HepG2 (cell line): ENCODE results near the gene MAFB. TPM values are rescaled to one million over a fixed set of nuclear protein-coding genes. Genes with fewer than 3 reads are reported as not detected.

Experiments used
- ARHGAP35 ChIP-seq: sonication (generic); formaldehyde crosslinking; IDR thresholded peaks from 2 replicates; pipeline ENCODE4 v1.9.0; 2022; ENCODE audit warnings: mild to moderate bottlenecking, inconsistent platforms, moderate library complexity, missing genetic modification reagents, borderline replicate concordance
- ARID3A ChIP-seq: IDR thresholded peaks from 2 replicates; pipeline ENCODE4 v1.6.1; 2012; ENCODE audit warnings: low read depth, low read length, improper control_type of control experiment
- CEBPG ChIP-seq: IDR thresholded peaks from 2 replicates; pipeline ENCODE4 v1.6.1; 2016
- DNMT3B ChIP-seq: conservative IDR thresholded peaks from 2 replicates; pipeline ENCODE4 v1.6.1; 2016; ENCODE audit warnings: missing biosample characterization, control low read depth
- GATAD2A ChIP-seq: IDR thresholded peaks from 2 replicates; pipeline ENCODE4 v1.6.1; 2016
- GMEB1 ChIP-seq: sonication (generic); formaldehyde crosslinking; IDR thresholded peaks from 2 replicates; pipeline ENCODE4 v1.5.1; 2020; ENCODE audit warnings: missing genetic modification reagents, mild to moderate bottlenecking, borderline replicate concordance
- IRF2 ChIP-seq: IDR thresholded peaks from 2 replicates; pipeline ENCODE4 v1.6.1; 2018; ENCODE audit warnings: missing genetic modification reagents, missing compliant biosample characterization
- IRX3 ChIP-seq: sonication (generic); formaldehyde crosslinking; IDR thresholded peaks from 2 replicates; pipeline ENCODE4 v1.8.1; 2023; ENCODE audit warnings: mild to moderate bottlenecking, low read depth, missing genetic modification reagents, borderline replicate concordance
- KDM4B ChIP-seq: sonication (generic); formaldehyde crosslinking; IDR thresholded peaks from 2 replicates; pipeline ENCODE4 v1.4.0; 2020; ENCODE audit warnings: missing genetic modification reagents
- KLF9 ChIP-seq: IDR thresholded peaks from 2 replicates; pipeline ENCODE4 v1.6.1; 2016; ENCODE audit warnings: low read depth
- MBD4 ChIP-seq: IDR thresholded peaks from 2 replicates; pipeline ENCODE4 v1.6.1; 2012; ENCODE audit warnings: low read length, inconsistent platforms, borderline replicate concordance
- RARG ChIP-seq: sonication (generic); formaldehyde crosslinking; IDR thresholded peaks from 2 replicates; pipeline ENCODE4 v1.4.0; 2020; ENCODE audit warnings: low read depth, mild to moderate bottlenecking, missing genetic modification reagents
- SKI ChIP-seq: fragments of 450-650 bp; IDR thresholded peaks from one replicate; pipeline ENCODE4 v1.6.1; 2018; ENCODE audit warnings: mild to moderate bottlenecking; ENCODE audit not compliant: partially characterized antibody
- THYN1 ChIP-seq: sonication (generic); formaldehyde crosslinking; IDR thresholded peaks from 2 replicates; pipeline ENCODE4 v1.8.1; 2023; ENCODE audit warnings: low read depth, mild to moderate bottlenecking, moderate library complexity, missing genetic modification reagents, borderline replicate concordance
- U2AF1 ChIP-seq: fragments of 200-400 bp; formaldehyde crosslinking; optimal IDR thresholded peaks from 2 replicates; pipeline ENCODE3; 2017; ENCODE audit warnings: mild to moderate bottlenecking, low read depth, low read length
- ZBTB2 ChIP-seq: sonication (generic); formaldehyde crosslinking; IDR thresholded peaks from 2 replicates; pipeline ENCODE4 v1.8.0; 2022; ENCODE audit warnings: low read depth, missing genetic modification reagents
- ZNF17 ChIP-seq: sonication (generic); formaldehyde crosslinking; IDR thresholded peaks from 2 replicates; pipeline ENCODE4 v1.5.0; 2020; ENCODE audit warnings: mild to moderate bottlenecking, missing genetic modification reagents
- ZNF260 ChIP-seq: sonication (generic); formaldehyde crosslinking; IDR thresholded peaks from 2 replicates; pipeline ENCODE4 v1.4.0; 2020; ENCODE audit warnings: missing genetic modification reagents, low read depth, mild to moderate bottlenecking, borderline replicate concordance
- ZNF367 ChIP-seq: sonication (generic); formaldehyde crosslinking; IDR thresholded peaks from 2 replicates; pipeline ENCODE4 v1.4.0; 2020; ENCODE audit warnings: missing genetic modification reagents, borderline replicate concordance
- ZNF552 ChIP-seq: sonication (generic); formaldehyde crosslinking; IDR thresholded peaks from 2 replicates; pipeline ENCODE4 v1.9.0; 2022; ENCODE audit warnings: missing genetic modification reagents, mild to moderate bottlenecking, borderline replicate concordance
- ZNF7 ChIP-seq: IDR thresholded peaks from 2 replicates; pipeline ENCODE4 v1.6.1; 2016; ENCODE audit warnings: missing biosample characterization, missing genetic modification reagents
- ZSCAN25 ChIP-seq: sonication (generic); formaldehyde crosslinking; IDR thresholded peaks from 2 replicates; pipeline ENCODE4 v1.8.0; 2022; ENCODE audit warnings: mild to moderate bottlenecking, missing genetic modification reagents
- ZUFSP ChIP-seq: sonication (generic); formaldehyde crosslinking; IDR thresholded peaks from 2 replicates; pipeline ENCODE4 v1.9.0; 2021; ENCODE audit warnings: missing genetic modification reagents, mild to moderate bottlenecking, borderline replicate concordance
- polyA plus RNA-seq, 8 experiments: library from polyadenylated mRNA; depleted of rRNA in 3 of 8; stranded (reverse) in 7 of 8; unstranded in 1 of 8; fragments of >200 nt; fragmentation: Illumina TruSeq in 4 of 8; extraction: Trizol in 4 of 8; gene quantifications; 2 replicates each; pipeline versions ENCODE4 v1.2.1 to v1.2.3, GENCODE V29; 2011 to 2016; ENCODE audit warnings: low read depth in 4 of 8, missing spikeins in 1 of 8, mixed read lengths in 1 of 8; ENCODE audit not compliant: insufficient read depth in 1 of 8
- total RNA-seq, 5 experiments: library from RNA; depleted of rRNA; stranded (reverse); fragments of >200 nt; fragmentation: Illumina TruSeq; extraction: Trizol; gene quantifications; 2 replicates each; pipeline ENCODE4 v1.2.3, GENCODE V29; 2016; ENCODE audit warnings: low read depth in 1 of 5

The MAFB gene
- total and polyA plus RNA-seq, 2 of the 13 experiments (the other 11 are each of a cell fraction or from before 2014, with no cell fraction given) = 0.08 to 0.11 TPM

- TF ChIP-seq CEBPG (CRISPR knock-in tag) (no peak), ZNF552 (CRISPR knock-in tag) (no peak), KLF9 (CRISPR knock-in tag) (no peak), ZUFSP (CRISPR knock-in tag) (no peak), RARG (CRISPR knock-in tag) (no peak), U2AF1 (peak; percentile 80), IRF2 (CRISPR knock-in tag) (no peak), ZBTB2 (CRISPR knock-in tag) (no peak), ARHGAP35 (CRISPR knock-in tag) (no peak), MBD4 (no peak), ZSCAN25 (CRISPR knock-in tag) (no peak), ZNF367 (CRISPR knock-in tag) (no peak), ZNF7 (CRISPR knock-in tag) (no peak), GMEB1 (CRISPR knock-in tag) (no peak), ZNF260 (CRISPR knock-in tag) (no peak), GATAD2A (CRISPR knock-in tag) (no peak), ZNF17 (CRISPR knock-in tag) (no peak), KDM4B (no peak), THYN1 (no peak), ARID3A (no peak), DNMT3B (CRISPR knock-in tag) (no peak), IRX3 (CRISPR knock-in tag) (no peak), SKI (peak; percentile 56)
Measured at GRCh38 chr20:40689100-40689942, at the start of gene MAFB (continued).
